Measurements from ENCODE around the gene CTSW. TPM values are rescaled to one million over a fixed set of nuclear protein-coding genes. Genes with fewer than 3 reads are reported as not detected.

Gene CTSW
- total RNA-seq, 4 donors from 2014 or later: 1.5 to 3.1 TPM; not detected in 2

DNA sequence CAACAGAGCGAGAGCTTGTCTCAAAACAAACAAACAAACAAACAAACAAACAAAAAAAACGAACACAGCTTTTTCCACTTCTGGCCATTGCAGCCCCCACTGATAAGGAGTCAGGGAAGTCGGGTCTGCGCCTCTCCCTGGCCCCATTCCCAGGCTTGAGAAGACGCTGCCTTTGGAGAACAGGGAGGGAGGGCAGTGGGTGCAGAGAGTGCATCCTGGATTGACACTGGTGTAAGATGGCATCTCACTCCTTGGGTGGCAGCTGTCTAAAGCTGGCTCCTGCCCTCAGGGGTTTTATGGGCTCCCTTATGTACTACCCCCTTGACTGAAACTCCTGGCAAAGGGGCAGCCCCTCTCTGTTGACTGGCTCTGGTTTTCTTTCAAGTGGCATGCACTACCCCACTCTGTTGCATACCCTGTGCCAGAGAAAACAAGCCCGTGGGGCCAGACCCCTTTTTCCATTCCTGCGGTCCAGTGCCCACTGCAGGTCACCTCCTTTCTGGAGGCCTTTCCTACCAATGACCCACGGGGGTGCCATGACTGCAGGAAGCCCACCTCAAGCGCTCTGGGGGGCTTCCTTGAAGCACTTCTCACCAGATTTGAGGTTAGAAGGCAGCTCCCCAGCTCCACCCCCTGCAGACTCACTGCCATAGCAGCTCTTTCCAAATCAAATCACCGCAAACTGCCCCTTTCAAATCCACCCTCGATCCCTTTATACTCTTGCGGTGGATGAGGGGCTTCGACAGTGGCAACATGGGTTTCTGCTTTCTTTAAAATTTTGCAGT lies 52.3 kb downstream of the CTSW start:
- no peaks in the 10 kb centered on the region for H3K36me3 ChIP-seq
- H3K4me3 ChIP-seq: no peak overlapping the region
- H3K27ac ChIP-seq: no peak overlapping the region
- 64 to 69% methylated on average over 13 of the region's 13 CpGs for WGBS, 2 donors
- no peaks in the 10 kb centered on the region for H3K9me3 ChIP-seq
- H3K27me3 ChIP-seq: peaks cover 0 to 7% of the 10 kb centered on the region in 2 donors
- DNase-seq (ENCODE audit: low spot score in 2 of 2): no peak
- no peaks in the 10 kb centered on the region for H3K4me1 ChIP-seq
- TF ChIP-seq, protein P1, sequence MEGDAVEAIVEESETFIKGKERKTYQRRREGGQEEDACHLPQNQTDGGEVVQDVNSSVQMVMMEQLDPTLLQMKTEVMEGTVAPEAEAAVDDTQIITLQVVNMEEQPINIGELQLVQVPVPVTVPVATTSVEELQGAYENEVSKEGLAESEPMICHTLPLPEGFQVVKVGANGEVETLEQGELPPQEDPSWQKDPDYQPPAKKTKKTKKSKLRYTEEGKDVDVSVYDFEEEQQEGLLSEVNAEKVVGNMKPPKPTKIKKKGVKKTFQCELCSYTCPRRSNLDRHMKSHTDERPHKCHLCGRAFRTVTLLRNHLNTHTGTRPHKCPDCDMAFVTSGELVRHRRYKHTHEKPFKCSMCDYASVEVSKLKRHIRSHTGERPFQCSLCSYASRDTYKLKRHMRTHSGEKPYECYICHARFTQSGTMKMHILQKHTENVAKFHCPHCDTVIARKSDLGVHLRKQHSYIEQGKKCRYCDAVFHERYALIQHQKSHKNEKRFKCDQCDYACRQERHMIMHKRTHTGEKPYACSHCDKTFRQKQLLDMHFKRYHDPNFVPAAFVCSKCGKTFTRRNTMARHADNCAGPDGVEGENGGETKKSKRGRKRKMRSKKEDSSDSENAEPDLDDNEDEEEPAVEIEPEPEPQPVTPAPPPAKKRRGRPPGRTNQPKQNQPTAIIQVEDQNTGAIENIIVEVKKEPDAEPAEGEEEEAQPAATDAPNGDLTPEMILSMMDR (IDR thresholded peaks at IDR 0.05): no peak
- TF ChIP-seq POLR2A (IDR thresholded peaks at IDR 0.05) (no peak), EP300 (IDR thresholded peaks at IDR 0.05) (no peak)

GRCh38 chr11:65932558-65932919 lies 52.9 kb downstream of the CTSW start:
- WGBS, 2 donors: 32 to 41% methylated on average over 9 of the region's 9 CpGs
- no peak for DNase-seq (ENCODE audit: low spot score in 2 of 2)
- no peaks in the 10 kb centered on the region for H3K4me1 ChIP-seq
- H3K27me3 ChIP-seq: peaks cover 0 to 10% of the 10 kb centered on the region in 2 donors
- no peaks in the 10 kb centered on the region for H3K36me3 ChIP-seq
- no peaks in the 10 kb centered on the region for H3K9me3 ChIP-seq
- no peak overlapping the region for H3K27ac ChIP-seq
- TF ChIP-seq, protein P1 (IDR thresholded peaks at IDR 0.05): no peak
- TF ChIP-seq EP300 (IDR thresholded peaks at IDR 0.05) (no peak), POLR2A (IDR thresholded peaks at IDR 0.05) (no peak)
- H3K4me3 ChIP-seq: no peak overlapping the region

Other genes with a start within 250 kb of the CTSW start
- gene SIPA1, start 241.7 kb upstream of the CTSW start, total RNA-seq: 100 to 1,000 TPM in 1 of 4 donors, 10 to 100 TPM in 3; 50.2 to 103 (median 65.0) TPM
- gene RELA, start 216.9 kb upstream of the CTSW start, total RNA-seq: 10 to 100 TPM; 44.6 to 70.8 (median 51.7) TPM
- gene KAT5, start 167.6 kb upstream of the CTSW start, total RNA-seq: 100 to 1,000 TPM in 1 of 4 donors, 10 to 100 TPM in 3; 68.1 to 118 (median 92.3) TPM
- gene RNASEH2C, start 159.0 kb upstream of the CTSW start, total RNA-seq: 100 to 1,000 TPM; 142 to 197 (median 152) TPM
- 10 to 100 TPM; 12.7 to 27.5 (median 18.8) TPM for gene AP5B1, start 98.9 kb upstream of the CTSW start, total RNA-seq
- gene OVOL1, start 92.8 kb upstream of the CTSW start, total RNA-seq: not detected
- gene SNX32, start 45.9 kb upstream of the CTSW start, total RNA-seq: 1 to 10 TPM in 2 of 4 donors, under 1 TPM in 1, not detected in 1; 0.78 to 2.5 (median 1.5) TPM
- 100 to 1,000 TPM; 461 to 881 (median 580) TPM for gene CFL1, start 21.7 kb upstream of the CTSW start, total RNA-seq
- gene MUS81, start 19.4 kb upstream of the CTSW start, total RNA-seq: 10 to 100 TPM; 54.0 to 83.1 (median 68.3) TPM
- 10 to 100 TPM; 59.2 to 92.7 (median 82.0) TPM for gene EFEMP2, start 7.0 kb upstream of the CTSW start, total RNA-seq
- 10 to 100 TPM; 53.6 to 73.2 (median 63.7) TPM for gene FIBP, start 8.6 kb downstream of the CTSW start, total RNA-seq
- gene CCDC85B, start 10.8 kb downstream of the CTSW start, total RNA-seq: 100 to 1,000 TPM in 2 of 4 donors, 10 to 100 TPM in 2; 73.0 to 108 (median 89.4) TPM
- 1 to 10 TPM in 3 of 4 donors, not detected in 1; 1.3 to 3.3 (median 1.4) TPM for gene FOSL1, start 20.6 kb downstream of the CTSW start, total RNA-seq
- gene C11orf68, start 39.2 kb downstream of the CTSW start, total RNA-seq: 10 to 100 TPM; 14.7 to 30.4 (median 21.7) TPM
- gene DRAP1, start 39.6 kb downstream of the CTSW start, total RNA-seq: 100 to 1,000 TPM in 2 of 4 donors, 10 to 100 TPM in 2; 64.5 to 134 (median 93.3) TPM
- not detected for gene TSGA10IP, start 65.6 kb downstream of the CTSW start, total RNA-seq
- gene SART1, start 81.9 kb downstream of the CTSW start, total RNA-seq: 10 to 100 TPM; 49.6 to 73.7 (median 62.3) TPM
- gene EIF1AD, start 122.3 kb downstream of the CTSW start, total RNA-seq: 10 to 100 TPM; 27.0 to 40.6 (median 29.5) TPM
- 10 to 100 TPM; 23.9 to 68.9 (median 51.0) TPM for gene BANF1, start 122.7 kb downstream of the CTSW start, total RNA-seq
- 1 to 10 TPM in 1 of 4 donors, not detected in 3; 1.2 TPM for gene CST6, start 132.2 kb downstream of the CTSW start, total RNA-seq
- gene CATSPER1, start 146.6 kb downstream of the CTSW start, total RNA-seq: under 1 TPM in 1 of 4 donors, not detected in 3; 0.87 TPM
- gene GAL3ST3, start 169.3 kb downstream of the CTSW start, total RNA-seq: not detected
- 100 to 1,000 TPM; 148 to 216 (median 156) TPM for gene SF3B2, start 172.5 kb downstream of the CTSW start, total RNA-seq
- gene PACS1, start 190.4 kb downstream of the CTSW start, total RNA-seq: 10 to 100 TPM; 32.0 to 62.7 (median 51.8) TPM